HCT116 (cell line): ENCODE results near the gene LYRM4. TPM values are rescaled to one million over a fixed set of nuclear protein-coding genes. Genes with fewer than 3 reads are reported as not detected.

ENCODE experiments used
- ATAC-seq: fragments of 200-7000 bp; cut with Tn5 transposase; 2 replicates; pipeline ENCODE4 v1.9.1; 2020; ENCODE audit warnings: mild to moderate bottlenecking, moderate library complexity
- BruUV-seq: library from RNA; stranded (reverse); fragments of 400-500 nt; replicated peaks from 2 replicates; lab custom pipeline; 2021; lab: Mats Ljungman, UMichigan
- CTCF ChIA-PET: fragments of 300-600 bp; sonication (Branson Sonifier 250); formaldehyde crosslinking; loops from one replicate; lab custom pipeline; 2021; ENCODE audit warnings: antibody characterized with exemption; lab: Charles Lee
- POLR2A ChIA-PET: fragments of 300-600, 350-600 bp; sonication (Branson Sonifier 250); formaldehyde crosslinking; loops from one replicate; lab custom pipeline; 2021; ENCODE audit warnings: antibody characterized with exemption; lab: Charles Lee
- RAD21 ChIA-PET, 2 experiments: fragments of 300-600 bp; sonication (Branson Sonifier 250); formaldehyde crosslinking; loops; one replicate each; lab custom pipeline; 2023; ENCODE audit warnings: low total read pairs in 2 of 2; ENCODE audit not compliant: uncharacterized antibody in 2 of 2, unreplicated experiment in 2 of 2, low non-redundant PET in 1 of 2; lab: Charles Lee
- DNase-seq: peaks from one replicate; pipeline ENCODE4 v3.0.0-alpha.2; 2010; ENCODE audit warnings: low read depth, low spot score
- H2AFZ ChIP-seq: fragments of 200-600 bp; shearing (Covaris generic), sonication (generic); 2 replicates; pipeline ENCODE4 v1.6.1; 2017; ENCODE audit warnings: low read depth, mixed run types, mixed read lengths, antibody characterized with exemption, low read length; ENCODE audit not compliant: poor library complexity, severe bottlenecking
- H3K27ac ChIP-seq: 2 replicates; pipeline ENCODE4 v1.5.1; 2012; ENCODE audit warnings: low read depth, low read length
- H3K27me3 ChIP-seq: fragments of 200-600 bp; sonication (generic); 2 replicates; pipeline ENCODE4 v1.6.1; 2016; ENCODE audit warnings: mixed run types, low read length, mixed read lengths; ENCODE audit not compliant: insufficient read depth
- H3K36me3 ChIP-seq, 2 experiments: fragments of 200-500 bp in 1 of 2; fragments of 200-600 bp in 1 of 2; sonication (Bioruptor generic) in 1 of 2; sonication (generic) in 1 of 2; 2 replicates each; pipeline versions ENCODE4 v1.5.1 to v1.6.1; 2014 to 2016; ENCODE audit warnings: low read length in 2 of 2, inconsistent platforms in 1 of 2, mixed read lengths in 1 of 2, mixed run types in 1 of 2; ENCODE audit not compliant: insufficient read depth in 2 of 2, control insufficient read depth in 1 of 2
- H3K4me1 ChIP-seq, 2 experiments: fragments of 200-600 bp in 1 of 2; sonication (generic) in 1 of 2; 2 replicates each; pipeline versions ENCODE4 v1.5.1 to v1.6.1; 2012 to 2017; ENCODE audit warnings: low read length in 2 of 2, inconsistent platforms in 1 of 2, mild to moderate bottlenecking in 1 of 2, mixed read lengths in 1 of 2, mixed run types in 1 of 2, moderate library complexity in 1 of 2; ENCODE audit not compliant: insufficient read depth in 2 of 2, control insufficient read depth in 1 of 2
- H3K4me2 ChIP-seq: fragments of 200-600 bp; sonication (generic); 2 replicates; pipeline ENCODE4 v1.6.1; 2017; ENCODE audit warnings: mixed run types, low read length, mixed read lengths
- H3K4me3 ChIP-seq, 2 experiments: fragments of 200-600 bp in 1 of 2; sonication (generic) in 1 of 2; replicated peaks in 1 of 2; 2 replicates each; pipeline ENCODE4 v1.5.1; 2011 to 2016; ENCODE audit warnings: low read length in 2 of 2, control low read depth in 1 of 2, low read depth in 1 of 2, mild to moderate bottlenecking in 1 of 2, mixed read lengths in 1 of 2, mixed run types in 1 of 2
- H3K79me2 ChIP-seq: fragments of 200-600 bp; sonication (generic); 2 replicates; pipeline ENCODE4 v1.6.1; 2017; ENCODE audit warnings: mild to moderate bottlenecking, mixed run types, low read length, moderate library complexity, mixed read lengths; ENCODE audit not compliant: insufficient read depth
- H3K9ac ChIP-seq: fragments of 200-600 bp; sonication (generic); 2 replicates; pipeline ENCODE4 v1.6.1; 2016; ENCODE audit warnings: low read length, mixed read lengths
- H3K9me2 ChIP-seq: fragments of 200-600 bp; sonication (generic), shearing (Covaris generic); 2 replicates; pipeline ENCODE4 v1.6.1; 2017; ENCODE audit warnings: mixed run types, mild to moderate bottlenecking, moderate library complexity; ENCODE audit not compliant: insufficient read depth
- H3K9me3 ChIP-seq, 2 experiments: fragments of 200-500 bp in 1 of 2; fragments of 200-600 bp in 1 of 2; sonication (Bioruptor generic) in 1 of 2; sonication (generic) in 1 of 2; 2 replicates each; pipeline ENCODE4 v1.6.1; 2014 to 2017; ENCODE audit warnings: low read length in 2 of 2, mixed read lengths in 2 of 2, inconsistent platforms in 1 of 2, low read depth in 1 of 2, mild to moderate bottlenecking in 1 of 2, mixed run types in 1 of 2, moderate library complexity in 1 of 2; ENCODE audit not compliant: control insufficient read depth in 1 of 2, insufficient read depth in 1 of 2
- H4K20me1 ChIP-seq: fragments of 200-600 bp; sonication (generic), shearing (Covaris generic); 2 replicates; pipeline ENCODE4 v1.6.1; 2017; ENCODE audit warnings: mixed run types, mild to moderate bottlenecking, moderate library complexity; ENCODE audit not compliant: insufficient read depth
- ATF3 ChIP-seq: IDR thresholded peaks from 2 replicates; pipeline ENCODE4 v1.6.1; 2012
- CBX3 ChIP-seq: IDR thresholded peaks from 2 replicates; pipeline ENCODE4 v1.6.1; 2012; ENCODE audit warnings: low read depth
- CEBPB ChIP-seq: IDR thresholded peaks from 2 replicates; pipeline ENCODE4 v1.6.1; 2012; ENCODE audit warnings: low read depth
- EGR1 ChIP-seq: IDR thresholded peaks from 2 replicates; pipeline ENCODE4 v1.6.1; 2012; ENCODE audit warnings: low read depth
- ELF1 ChIP-seq: IDR thresholded peaks from 2 replicates; pipeline ENCODE4 v1.6.1; 2012; ENCODE audit warnings: low read depth, borderline replicate concordance
- EZH2 ChIP-seq: fragments of 200-600 bp; sonication (generic); IDR thresholded peaks from 2 replicates; pipeline ENCODE4 v1.6.1; 2017; ENCODE audit warnings: antibody characterized with exemption, mixed run types
- EZH2phosphoT487 ChIP-seq: fragments of 200-600 bp; IDR thresholded peaks from 2 replicates; pipeline ENCODE4 v1.6.1; 2018; ENCODE audit warnings: antibody characterized with exemption, borderline replicate concordance
- FOSL1 ChIP-seq: IDR thresholded peaks from 2 replicates; pipeline ENCODE4 v1.6.1; 2012; ENCODE audit warnings: low read depth
- POLR2A ChIP-seq: IDR thresholded peaks from 2 replicates; pipeline ENCODE4 v1.7.0; 2011; ENCODE audit warnings: borderline replicate concordance; ENCODE audit not compliant: insufficient read depth, insufficient read length; ENCODE audit errors: extremely low read depth
- POLR2AphosphoS5 ChIP-seq: IDR thresholded peaks from 2 replicates; pipeline ENCODE4 v1.6.1; 2011; ENCODE audit warnings: mild to moderate bottlenecking, low read depth, low read length, moderate library complexity
- RAD21 ChIP-seq: IDR thresholded peaks from 2 replicates; pipeline ENCODE4 v1.6.1; 2012; ENCODE audit warnings: low read depth, mild to moderate bottlenecking
- SIN3A ChIP-seq: IDR thresholded peaks from 2 replicates; pipeline ENCODE4 v1.6.1; 2012; ENCODE audit warnings: low read depth
- SP1 ChIP-seq: IDR thresholded peaks from 2 replicates; pipeline ENCODE4 v1.6.1; 2012; ENCODE audit warnings: low read depth
- SRF ChIP-seq: IDR thresholded peaks from 2 replicates; pipeline ENCODE4 v1.6.1; 2012; ENCODE audit warnings: low read depth
- YY1 ChIP-seq: IDR thresholded peaks from 2 replicates; pipeline ENCODE4 v1.6.1; 2011; ENCODE audit warnings: low read length, low read depth, moderate library complexity, mild to moderate bottlenecking; ENCODE audit not compliant: insufficient replicate concordance; ENCODE audit errors: extremely low read depth
- ZBTB33 ChIP-seq: IDR thresholded peaks from 2 replicates; pipeline ENCODE4 v1.6.1; 2011; ENCODE audit warnings: mild to moderate bottlenecking, low read length, moderate library complexity; ENCODE audit not compliant: insufficient replicate concordance; ENCODE audit errors: extremely low read depth
- ZFX ChIP-seq: fragments of 450-650 bp; IDR thresholded peaks from 2 replicates; pipeline ENCODE4 v1.6.1; 2017
- intact Hi-C: fragments of 100-400 bp; cut with micrococcal nuclease; formaldehyde crosslinking; loops from 2 replicates; pipeline ENCODE4 v1.10.0; 2022
- total RNA-seq: library from RNA; stranded (reverse); gene quantifications from one replicate; pipeline ENCODE4 v1.2.1, GENCODE V29; 2021; ENCODE audit not compliant: unreplicated experiment
- TF ChIP-seq, protein P1 (sequence below): IDR thresholded peaks from 2 replicates; pipeline ENCODE4 v1.6.1; 2012
- TF ChIP-seq, protein P2 (sequence below): IDR thresholded peaks from 2 replicates; pipeline ENCODE4 v1.6.1; 2012; ENCODE audit warnings: low read depth
- TF ChIP-seq, protein P3 (sequence below), 3 experiments: fragments of 200-600 bp in 1 of 3; sonication (generic) in 1 of 3; IDR thresholded peaks in 2 of 3; conservative IDR thresholded peaks in 1 of 3; 2 replicates each; pipeline ENCODE4 v1.5.1; 2012 to 2017; ENCODE audit warnings: low read depth in 2 of 3, low read length in 2 of 3, antibody characterized with exemption in 1 of 3, borderline replicate concordance in 1 of 3, control low read depth in 1 of 3, mild to moderate bottlenecking in 1 of 3, mixed read lengths in 1 of 3, mixed run types in 1 of 3, moderate library complexity in 1 of 3; ENCODE audit not compliant: insufficient read depth in 1 of 3

LYRM4 gene
- total RNA-seq, 1 experiment from 2014 or later, result 30.1 TPM

- no peak for DNase-seq
- CTCF ChIA-PET, result no interaction called here
These were observed 56.4 kb downstream of the LYRM4 start for GRCh38 chr6:5204376-5204775.

More at GRCh38 chr6:5204376-5204775, 56.4 kb downstream of the LYRM4 start:
- Histone ChIP-seq H3K9ac (no peak overlapping the region), H3K4me2 (no peak overlapping the region), H3K4me3 (no peak overlapping the region), H3K27me3 (no peaks in the 10 kb centered on the region), H3K9me2 (no peaks in the 10 kb centered on the region), H3K9me3 (no peaks in the 10 kb centered on the region), H3K27ac (no peak overlapping the region), H3K36me3 (no peaks in the 10 kb centered on the region), H3K4me1 (no peaks in the 10 kb centered on the region), H2AFZ (no peak overlapping the region), H3K79me2 (peaks cover 14% of the 10 kb centered on the region; the same call in 1 of the 2 replicates), H4K20me1 (no peaks in the 10 kb centered on the region)
- no TSS peak for BruUV-seq
- intact Hi-C loops, result no loop called here
- RAD21 ChIA-PET, result no interaction called here
- POLR2A ChIA-PET, result no interaction called here
- TF ChIP-seq ZBTB33, result no peak
- TF ChIP-seq FOSL1, result no peak
- TF ChIP-seq, protein P1, sequence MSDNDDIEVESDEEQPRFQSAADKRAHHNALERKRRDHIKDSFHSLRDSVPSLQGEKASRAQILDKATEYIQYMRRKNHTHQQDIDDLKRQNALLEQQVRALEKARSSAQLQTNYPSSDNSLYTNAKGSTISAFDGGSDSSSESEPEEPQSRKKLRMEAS, result no peak
- TF ChIP-seq POLR2A, result no peak
- TF ChIP-seq, protein P2, sequence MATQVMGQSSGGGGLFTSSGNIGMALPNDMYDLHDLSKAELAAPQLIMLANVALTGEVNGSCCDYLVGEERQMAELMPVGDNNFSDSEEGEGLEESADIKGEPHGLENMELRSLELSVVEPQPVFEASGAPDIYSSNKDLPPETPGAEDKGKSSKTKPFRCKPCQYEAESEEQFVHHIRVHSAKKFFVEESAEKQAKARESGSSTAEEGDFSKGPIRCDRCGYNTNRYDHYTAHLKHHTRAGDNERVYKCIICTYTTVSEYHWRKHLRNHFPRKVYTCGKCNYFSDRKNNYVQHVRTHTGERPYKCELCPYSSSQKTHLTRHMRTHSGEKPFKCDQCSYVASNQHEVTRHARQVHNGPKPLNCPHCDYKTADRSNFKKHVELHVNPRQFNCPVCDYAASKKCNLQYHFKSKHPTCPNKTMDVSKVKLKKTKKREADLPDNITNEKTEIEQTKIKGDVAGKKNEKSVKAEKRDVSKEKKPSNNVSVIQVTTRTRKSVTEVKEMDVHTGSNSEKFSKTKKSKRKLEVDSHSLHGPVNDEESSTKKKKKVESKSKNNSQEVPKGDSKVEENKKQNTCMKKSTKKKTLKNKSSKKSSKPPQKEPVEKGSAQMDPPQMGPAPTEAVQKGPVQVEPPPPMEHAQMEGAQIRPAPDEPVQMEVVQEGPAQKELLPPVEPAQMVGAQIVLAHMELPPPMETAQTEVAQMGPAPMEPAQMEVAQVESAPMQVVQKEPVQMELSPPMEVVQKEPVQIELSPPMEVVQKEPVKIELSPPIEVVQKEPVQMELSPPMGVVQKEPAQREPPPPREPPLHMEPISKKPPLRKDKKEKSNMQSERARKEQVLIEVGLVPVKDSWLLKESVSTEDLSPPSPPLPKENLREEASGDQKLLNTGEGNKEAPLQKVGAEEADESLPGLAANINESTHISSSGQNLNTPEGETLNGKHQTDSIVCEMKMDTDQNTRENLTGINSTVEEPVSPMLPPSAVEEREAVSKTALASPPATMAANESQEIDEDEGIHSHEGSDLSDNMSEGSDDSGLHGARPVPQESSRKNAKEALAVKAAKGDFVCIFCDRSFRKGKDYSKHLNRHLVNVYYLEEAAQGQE, result no peak
- TF ChIP-seq YY1, result no peak
- TF ChIP-seq CBX3, result no peak
- TF ChIP-seq SRF, result no peak
- TF ChIP-seq, protein P3, sequence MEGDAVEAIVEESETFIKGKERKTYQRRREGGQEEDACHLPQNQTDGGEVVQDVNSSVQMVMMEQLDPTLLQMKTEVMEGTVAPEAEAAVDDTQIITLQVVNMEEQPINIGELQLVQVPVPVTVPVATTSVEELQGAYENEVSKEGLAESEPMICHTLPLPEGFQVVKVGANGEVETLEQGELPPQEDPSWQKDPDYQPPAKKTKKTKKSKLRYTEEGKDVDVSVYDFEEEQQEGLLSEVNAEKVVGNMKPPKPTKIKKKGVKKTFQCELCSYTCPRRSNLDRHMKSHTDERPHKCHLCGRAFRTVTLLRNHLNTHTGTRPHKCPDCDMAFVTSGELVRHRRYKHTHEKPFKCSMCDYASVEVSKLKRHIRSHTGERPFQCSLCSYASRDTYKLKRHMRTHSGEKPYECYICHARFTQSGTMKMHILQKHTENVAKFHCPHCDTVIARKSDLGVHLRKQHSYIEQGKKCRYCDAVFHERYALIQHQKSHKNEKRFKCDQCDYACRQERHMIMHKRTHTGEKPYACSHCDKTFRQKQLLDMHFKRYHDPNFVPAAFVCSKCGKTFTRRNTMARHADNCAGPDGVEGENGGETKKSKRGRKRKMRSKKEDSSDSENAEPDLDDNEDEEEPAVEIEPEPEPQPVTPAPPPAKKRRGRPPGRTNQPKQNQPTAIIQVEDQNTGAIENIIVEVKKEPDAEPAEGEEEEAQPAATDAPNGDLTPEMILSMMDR (IDR thresholded peaks at IDR 0.05 in 2 of 3, conservative IDR thresholded peaks at IDR 0.05 in 1 of 3; ENCODE audit: borderline replicate concordance in 1 of 3, insufficient read depth in 1 of 3, low read depth in 2 of 3, low read length in 2 of 3), result no peak
- no peak for TF ChIP-seq RAD21
- TF ChIP-seq SP1, result no peak
- TF ChIP-seq SIN3A, result no peak
- no peak for TF ChIP-seq ZFX
- TF ChIP-seq CEBPB, result no peak
- TF ChIP-seq EGR1, result no peak
- no peak for TF ChIP-seq ELF1
- TF ChIP-seq EZH2, result no peak
- TF ChIP-seq ATF3, result no peak
- no peak for TF ChIP-seq EZH2phosphoT487
- no peak for TF ChIP-seq POLR2AphosphoS5
- no peak for ATAC-seq
